Medulla oblongata (tissue), 1 donor: ENCODE measurements around the gene ADGRV1.
"Not testable (repeated sequence)": the region's sequence is repeated elsewhere in the genome, so short reads cannot be mapped to it uniquely, and the experiment has no call there.

Source experiments
- DNase-seq: peaks from one replicate; pipeline ENCODE4 v3.0.0-alpha.2; 2015; ENCODE audit errors: extremely low spot score

Gene ADGRV1

GRCh38 chr5:90991201-90991600, 432.6 kb downstream of the ADGRV1 start:
- no peak for DNase-seq

- no peak for DNase-seq
Observed at GRCh38 chr5:90994796-90995195, 436.2 kb downstream of the ADGRV1 start.

- DNase-seq = no peak
Observed at GRCh38 chr5:90996089-90996488, 437.5 kb downstream of the ADGRV1 start.

- no peak for DNase-seq
Observed at GRCh38 chr5:90997082-90997481, 438.5 kb downstream of the ADGRV1 start.

- DNase-seq = no peak
Observed at GRCh38 chr5:91000743-91001142, 442.1 kb downstream of the ADGRV1 start.

- no peak for DNase-seq
Observed at GRCh38 chr5:91006713-91007112, 448.1 kb downstream of the ADGRV1 start.

- no peak for DNase-seq
Observed at GRCh38 chr5:91007251-91007650, 448.7 kb downstream of the ADGRV1 start.

- DNase-seq = no peak
Observed at GRCh38 chr5:91007780-91008402, 449.3 kb downstream of the ADGRV1 start.

- no peak for DNase-seq
Observed at GRCh38 chr5:91010090-91010489, 451.5 kb downstream of the ADGRV1 start.

- no peak for DNase-seq
Observed at GRCh38 chr5:91011029-91011428, 452.4 kb downstream of the ADGRV1 start.

- DNase-seq = not testable (repeated sequence)
Observed at GRCh38 chr5:91012867-91013266, 454.3 kb downstream of the ADGRV1 start.

GRCh38 chr5:91016322-91016721, 457.7 kb downstream of the ADGRV1 start:
- DNase-seq = no peak

GRCh38 chr5:91016954-91017700, 458.5 kb downstream of the ADGRV1 start:
- DNase-seq = no peak

GRCh38 chr5:91018200-91018599, 459.6 kb downstream of the ADGRV1 start:
- no peak for DNase-seq

GRCh38 chr5:91018712-91019371, 460.2 kb downstream of the ADGRV1 start:
- DNase-seq = no peak

- no peak for DNase-seq
Observed at GRCh38 chr5:91020065-91020800, 461.6 kb downstream of the ADGRV1 start.

- DNase-seq = no peak
Observed at GRCh38 chr5:91022518-91022917, 463.9 kb downstream of the ADGRV1 start.

GRCh38 chr5:91024206-91024605, 465.6 kb downstream of the ADGRV1 start:
- no peak for DNase-seq

GRCh38 chr5:91024727-91025126, 466.1 kb downstream of the ADGRV1 start:
- no peak for DNase-seq

GRCh38 chr5:91025449-91025848, 466.9 kb downstream of the ADGRV1 start:
- no peak for DNase-seq

GRCh38 chr5:91025956-91026355, 467.4 kb downstream of the ADGRV1 start:
- DNase-seq = no peak

- DNase-seq = no peak
Observed at GRCh38 chr5:91026466-91026865, 467.9 kb downstream of the ADGRV1 start.
